PC-9 (cell line): Measurements from ENCODE around the gene FZD7. TPM values are rescaled to one million over a fixed set of nuclear protein-coding genes. Genes with fewer than 3 reads are reported as not detected.

Source experiments
- BruUV-seq: library from RNA; stranded (reverse); fragments of 400-500 nt; replicated peaks from 2 replicates; lab custom pipeline; 2021; lab: Mats Ljungman, UMichigan
- CTCF ChIA-PET: fragments of 300-600 bp; sonication (Branson Sonifier 250); formaldehyde crosslinking; loops from one replicate; lab custom pipeline; 2022; ENCODE audit warnings: antibody characterized with exemption; lab: Charles Lee
- POLR2A ChIA-PET: fragments of 300-600 bp; sonication (Branson Sonifier 250); formaldehyde crosslinking; loops from one replicate; lab custom pipeline; 2022; ENCODE audit warnings: antibody characterized with exemption; ENCODE audit not compliant: unreplicated experiment; lab: Charles Lee
- DNase-seq, 2 experiments: peaks; one replicate each; pipeline versions ENCODE4 v3.0.0 to v3.0.0-alpha.2; 2015 to 2022; ENCODE audit warnings: mixed read lengths in 1 of 2
- H2AFZ ChIP-seq: fragments of 200-600 bp; sonication (generic); 2 replicates; pipeline ENCODE4 v1.8.1; 2017; ENCODE audit warnings: antibody characterized with exemption
- H3F3A ChIP-seq: fragments of 200-600 bp; sonication (generic); 2 replicates; pipeline ENCODE4 v1.8.1; 2017; ENCODE audit warnings: antibody characterized with exemption, mild to moderate bottlenecking, low read depth; ENCODE audit not compliant: insufficient read depth
- H3K27ac ChIP-seq: fragments of 200-600 bp; sonication (generic); 2 replicates; pipeline ENCODE4 v1.6.1; 2016; ENCODE audit warnings: mixed run types
- H3K27me3 ChIP-seq: fragments of 200-600 bp; sonication (generic); 2 replicates; pipeline ENCODE4 v1.6.1; 2016; ENCODE audit warnings: low read depth, mixed run types; ENCODE audit not compliant: insufficient read depth
- H3K36me3 ChIP-seq: fragments of 200-600 bp; sonication (generic); 2 replicates; pipeline ENCODE4 v1.6.1; 2016; ENCODE audit warnings: low read depth, mixed run types
- H3K4me1 ChIP-seq: fragments of 200-600 bp; sonication (generic); replicated peaks from 2 replicates; pipeline ENCODE4 v1.6.1; 2016; ENCODE audit warnings: mixed run types; ENCODE audit not compliant: insufficient read depth
- H3K4me2 ChIP-seq: fragments of 200-600 bp; sonication (generic); 2 replicates; pipeline ENCODE4 v1.6.1; 2017; ENCODE audit warnings: mixed run types
- H3K4me3 ChIP-seq: fragments of 200-600 bp; sonication (generic); 2 replicates; pipeline ENCODE4 v1.6.1; 2016; ENCODE audit warnings: mixed run types
- H3K79me2 ChIP-seq: fragments of 200-600 bp; sonication (generic); 2 replicates; pipeline ENCODE4 v1.6.1; 2017; ENCODE audit warnings: low read depth, mixed run types
- H3K9me2 ChIP-seq: fragments of 200-600 bp; sonication (generic); 2 replicates; pipeline ENCODE4 v1.8.1; 2017; ENCODE audit warnings: mild to moderate bottlenecking; ENCODE audit not compliant: insufficient read depth
- H3K9me3 ChIP-seq: fragments of 200-600 bp; sonication (generic); 2 replicates; pipeline ENCODE4 v1.8.1; 2016; ENCODE audit warnings: low read depth; ENCODE audit not compliant: insufficient read depth
- H4K20me1 ChIP-seq: fragments of 200-600 bp; sonication (generic); 2 replicates; pipeline ENCODE4 v1.8.1; 2017; ENCODE audit not compliant: insufficient read depth
- EZH2 ChIP-seq: fragments of 200-600 bp; sonication (generic); IDR thresholded peaks from 2 replicates; pipeline ENCODE4 v1.8.0; 2017; ENCODE audit warnings: antibody characterized with exemption, low read depth
- intact Hi-C: fragments of 100-400 bp; cut with micrococcal nuclease; formaldehyde crosslinking; loops from one replicate; pipeline ENCODE4 v1.10.0; 2022; ENCODE audit not compliant: unreplicated experiment
- total RNA-seq: library from RNA; stranded (reverse); gene quantifications from 2 replicates; pipeline ENCODE4 v1.2.3, GENCODE V29; 2021
- TF ChIP-seq, protein P1 (sequence below): fragments of 200-600 bp; sonication (generic); conservative IDR thresholded peaks from 2 replicates; pipeline ENCODE4 v1.6.1; 2017; ENCODE audit warnings: mixed run types, antibody characterized with exemption, mild to moderate bottlenecking, moderate library complexity

Gene FZD7
- total RNA-seq, 1 experiment from 2014 or later: 26.8 TPM

DNA sequence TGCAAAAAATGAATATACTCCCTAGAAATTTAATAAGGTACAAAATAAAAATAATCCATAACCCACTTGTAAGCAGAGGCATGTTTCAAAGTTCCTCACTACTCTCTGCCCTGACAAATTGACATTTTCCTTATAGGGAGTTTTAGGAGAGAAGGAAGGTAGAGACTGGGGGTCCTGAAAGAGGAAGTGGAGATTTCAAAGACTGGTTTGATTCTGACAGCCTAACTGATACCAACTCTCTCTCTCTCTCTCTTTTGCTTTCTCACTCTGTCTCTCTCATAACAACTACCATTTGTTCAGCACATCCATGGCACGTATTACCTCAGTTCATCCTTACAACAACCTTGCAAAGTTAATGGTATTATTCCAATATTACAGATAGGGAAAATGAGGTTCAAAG lies 18.6 kb downstream of the FZD7 start:
- Histone ChIP-seq H3K27ac (no peak overlapping the region), H3K4me1 (no peaks in the 10 kb centered on the region), H3K9me3 (no peaks in the 10 kb centered on the region)

DNA sequence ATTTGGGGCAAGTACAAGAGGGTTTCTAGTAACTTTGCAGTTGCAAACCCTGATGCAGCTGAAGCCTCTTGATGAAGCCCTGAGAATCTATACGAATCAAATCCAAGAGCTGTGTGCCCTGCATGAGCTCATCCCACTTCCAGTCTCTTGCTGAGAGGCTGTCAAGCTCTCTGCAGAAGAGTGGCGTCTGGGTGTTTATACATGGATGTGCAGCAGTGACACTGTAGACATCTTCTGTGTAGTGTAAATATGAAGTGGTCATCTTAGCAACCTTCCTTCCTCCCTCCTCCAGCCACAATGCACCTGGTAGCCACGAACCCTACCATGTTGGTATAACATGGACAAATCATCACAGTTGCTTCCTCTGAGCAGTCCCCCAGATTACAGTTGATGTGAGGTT lies 21.0 kb downstream of the FZD7 start:
- Histone ChIP-seq H3K9me2 (no peaks in the 10 kb centered on the region), H2AFZ (no peak overlapping the region), H3K9me3 (no peaks in the 10 kb centered on the region), H4K20me1 (no peaks in the 10 kb centered on the region), H3K79me2 (no peaks in the 10 kb centered on the region), H3F3A (no peaks in the 10 kb centered on the region), H3K4me2 (no peak overlapping the region), H3K27me3 (no peaks in the 10 kb centered on the region), H3K4me1 (no peaks in the 10 kb centered on the region), H3K4me3 (no peak overlapping the region), H3K36me3 (no peaks in the 10 kb centered on the region), H3K27ac (no peak overlapping the region)
- TF ChIP-seq EZH2: no peak
- TF ChIP-seq, protein P1, sequence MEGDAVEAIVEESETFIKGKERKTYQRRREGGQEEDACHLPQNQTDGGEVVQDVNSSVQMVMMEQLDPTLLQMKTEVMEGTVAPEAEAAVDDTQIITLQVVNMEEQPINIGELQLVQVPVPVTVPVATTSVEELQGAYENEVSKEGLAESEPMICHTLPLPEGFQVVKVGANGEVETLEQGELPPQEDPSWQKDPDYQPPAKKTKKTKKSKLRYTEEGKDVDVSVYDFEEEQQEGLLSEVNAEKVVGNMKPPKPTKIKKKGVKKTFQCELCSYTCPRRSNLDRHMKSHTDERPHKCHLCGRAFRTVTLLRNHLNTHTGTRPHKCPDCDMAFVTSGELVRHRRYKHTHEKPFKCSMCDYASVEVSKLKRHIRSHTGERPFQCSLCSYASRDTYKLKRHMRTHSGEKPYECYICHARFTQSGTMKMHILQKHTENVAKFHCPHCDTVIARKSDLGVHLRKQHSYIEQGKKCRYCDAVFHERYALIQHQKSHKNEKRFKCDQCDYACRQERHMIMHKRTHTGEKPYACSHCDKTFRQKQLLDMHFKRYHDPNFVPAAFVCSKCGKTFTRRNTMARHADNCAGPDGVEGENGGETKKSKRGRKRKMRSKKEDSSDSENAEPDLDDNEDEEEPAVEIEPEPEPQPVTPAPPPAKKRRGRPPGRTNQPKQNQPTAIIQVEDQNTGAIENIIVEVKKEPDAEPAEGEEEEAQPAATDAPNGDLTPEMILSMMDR: no peak
- no TSS peak for BruUV-seq
- intact Hi-C loops: no loop called here
- POLR2A ChIA-PET: no interaction called here
- DNase-seq: no peak
- CTCF ChIA-PET: no interaction called here

More for the DNA sequence above, 18.6 kb downstream of the FZD7 start:
- Histone ChIP-seq H4K20me1 (no peaks in the 10 kb centered on the region), H3K4me2 (no peak overlapping the region), H3K9me2 (no peaks in the 10 kb centered on the region), H3K79me2 (no peaks in the 10 kb centered on the region), H3K4me3 (no peak overlapping the region), H2AFZ (no peak overlapping the region), H3F3A (no peaks in the 10 kb centered on the region), H3K27me3 (no peaks in the 10 kb centered on the region), H3K36me3 (no peaks in the 10 kb centered on the region)
- CTCF ChIA-PET: no interaction called here
- no peak for DNase-seq
- intact Hi-C loops: no loop called here
- TF ChIP-seq EZH2: no peak
- TF ChIP-seq, protein P1: no peak
- no TSS peak for BruUV-seq
- POLR2A ChIA-PET: no interaction called here

DNA sequence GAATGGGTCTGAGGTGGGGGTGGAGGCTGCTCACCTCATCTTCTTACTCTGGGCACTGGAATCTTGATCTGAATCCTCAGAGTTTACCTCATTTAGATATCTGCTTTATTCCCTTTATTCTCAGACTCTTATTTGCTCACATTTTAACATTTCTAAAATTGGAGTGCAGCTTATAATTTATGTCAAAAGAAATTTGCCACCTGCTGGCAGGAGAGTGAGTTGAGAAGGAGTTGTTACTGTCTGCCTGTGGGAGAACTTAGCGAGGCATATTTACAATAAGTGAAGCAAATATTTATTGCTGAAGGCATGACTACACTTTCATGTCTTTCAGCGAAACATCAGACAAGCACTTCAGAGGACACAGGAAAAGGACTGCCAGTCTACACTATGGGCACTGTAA lies 23.0 kb downstream of the FZD7 start:
- no peaks in the 10 kb centered on the region for H3K36me3 ChIP-seq
- ChIA-PET POLR2A (no interaction called here), CTCF (interaction anchor here (0.6 kb wide), 1 partner anchor 60 kb away, joined by 3 read pairs; no protein-coding TSS in a partner anchor)
- H3K9me3 ChIP-seq: no peaks in the 10 kb centered on the region
- H3K4me2 ChIP-seq: no peak overlapping the region
- H4K20me1 ChIP-seq: no peaks in the 10 kb centered on the region
- no peak overlapping the region for H3K27ac ChIP-seq
- TF ChIP-seq EZH2: no peak
- TF ChIP-seq, protein P1: peak; percentile 53; the same call in 1 of the 2 replicates
- H3K4me1 ChIP-seq: no peaks in the 10 kb centered on the region
- no peak overlapping the region for H2AFZ ChIP-seq
- H3K9me2 ChIP-seq: no peaks in the 10 kb centered on the region
- BruUV-seq: no TSS peak
- intact Hi-C loops: no loop called here
- peak in 1 of 2 experiments; percentile 4 for DNase-seq
- H3K79me2 ChIP-seq: no peaks in the 10 kb centered on the region
- H3F3A ChIP-seq: no peaks in the 10 kb centered on the region
- H3K4me3 ChIP-seq: no peak overlapping the region
- no peaks in the 10 kb centered on the region for H3K27me3 ChIP-seq
